IMR-90 (cell line): ENCODE measurements around the gene SKA3. TPM values are rescaled to one million over a fixed set of nuclear protein-coding genes. Genes with fewer than 3 reads are reported as not detected.
"Not testable (repeated sequence)": the region's sequence is repeated elsewhere in the genome, so short reads cannot be mapped to it uniquely, and the experiment has no call there.

Experiments
- ATAC-seq: fragments of 200-7000 bp; cut with Tn5 transposase; 2 replicates; pipeline ENCODE4 v1.9.1; 2020; ENCODE audit warnings: low read depth, mild to moderate bottlenecking, moderate library complexity
- BruUV-seq: library from RNA; stranded (reverse); fragments of 400-500 nt; replicated peaks from 2 replicates; lab custom pipeline; 2021; lab: Mats Ljungman, UMichigan
- CTCF ChIA-PET: fragments of 300-600 bp; formaldehyde crosslinking; extraction: SDS; loops from one replicate; lab custom pipeline; 2021; ENCODE audit warnings: antibody characterized with exemption; lab: Yijun Ruan, JAX
- POLR2A ChIA-PET: fragments of 300-600 bp; sonication (Branson Sonifier 250); formaldehyde crosslinking; loops from one replicate; lab custom pipeline; 2022; ENCODE audit warnings: antibody characterized with exemption; ENCODE audit not compliant: unreplicated experiment; lab: Charles Lee
- DNase-seq: peaks from one replicate; pipeline ENCODE4 v3.0.0; 2013
- H2AFZ ChIP-seq: replicated peaks from 2 replicates; pipeline ENCODE3; 2013; ENCODE audit warnings: low read length, mild to moderate bottlenecking; ENCODE audit not compliant: poor library complexity
- H2AK5ac ChIP-seq: 2 replicates; pipeline ENCODE4 v1.6.1; 2013; ENCODE audit warnings: low read depth, low read length, inconsistent platforms
- H2AK9ac ChIP-seq: replicated peaks from 2 replicates; pipeline ENCODE3; 2013; ENCODE audit warnings: mild to moderate bottlenecking, low read depth, low read length, moderate library complexity; ENCODE audit not compliant: poor library complexity
- H2BK120ac ChIP-seq: 2 replicates; pipeline ENCODE4 v1.6.1; 2013; ENCODE audit warnings: low read depth, low read length, inconsistent platforms
- H2BK15ac ChIP-seq: 3 replicates; pipeline ENCODE4 v1.6.1; 2013; ENCODE audit warnings: low read depth, low read length, inconsistent platforms
- H2BK20ac ChIP-seq: 2 replicates; pipeline ENCODE4 v1.6.1; 2013; ENCODE audit warnings: low read depth, mild to moderate bottlenecking, inconsistent platforms, low read length, moderate library complexity
- H2BK5ac ChIP-seq: 2 replicates; pipeline ENCODE4 v1.6.1; 2013; ENCODE audit warnings: mild to moderate bottlenecking, low read depth, low read length, inconsistent platforms; ENCODE audit not compliant: poor library complexity, severe bottlenecking
- H3K14ac ChIP-seq: replicated peaks from 2 replicates; pipeline ENCODE4 v1.6.1; 2013; ENCODE audit warnings: low read depth, low read length, inconsistent platforms
- H3K18ac ChIP-seq: 2 replicates; pipeline ENCODE4 v1.6.1; 2013; ENCODE audit warnings: low read depth, low read length, control low read depth
- H3K23ac ChIP-seq: 2 replicates; pipeline ENCODE4 v1.6.1; 2013; ENCODE audit warnings: low read depth, low read length, inconsistent platforms
- H3K27ac ChIP-seq: 2 replicates; pipeline ENCODE4 v1.5.1; 2013; ENCODE audit warnings: mild to moderate bottlenecking, control low read depth, low read length; ENCODE audit not compliant: insufficient read depth
- H3K27me3 ChIP-seq: 2 replicates; pipeline ENCODE4 v1.6.1; 2013; ENCODE audit warnings: low read length; ENCODE audit not compliant: control insufficient read depth, insufficient read depth
- H3K36me3 ChIP-seq: 2 replicates; pipeline ENCODE4 v1.6.1; 2013; ENCODE audit warnings: low read length, mixed read lengths; ENCODE audit not compliant: control insufficient read depth, insufficient read depth
- H3K4ac ChIP-seq: 2 replicates; pipeline ENCODE4 v1.6.1; 2013; ENCODE audit warnings: low read depth, low read length, inconsistent platforms
- H3K4me1 ChIP-seq: 2 replicates; pipeline ENCODE4 v1.6.1; 2013; ENCODE audit warnings: low read length, mixed read lengths; ENCODE audit not compliant: control insufficient read depth, insufficient read depth
- H3K4me2 ChIP-seq: 2 replicates; pipeline ENCODE4 v1.6.1; 2013; ENCODE audit warnings: low read depth, mild to moderate bottlenecking, control low read depth, low read length, moderate library complexity
- H3K4me3 ChIP-seq: 2 replicates; pipeline ENCODE4 v1.5.1; 2013; ENCODE audit warnings: low read depth, mild to moderate bottlenecking, control low read depth, low read length, moderate library complexity; ENCODE audit not compliant: insufficient read depth
- H3K56ac ChIP-seq: 2 replicates; pipeline ENCODE4 v1.6.1; 2013; ENCODE audit warnings: low read length, inconsistent platforms; ENCODE audit not compliant: insufficient read depth; ENCODE audit errors: extremely low read depth
- H3K79me1 ChIP-seq, 2 experiments: 2 replicates each; pipeline ENCODE4 v1.6.1; 2013; ENCODE audit warnings: low read length in 2 of 2, inconsistent platforms in 1 of 2, low read depth in 1 of 2
- H3K9ac ChIP-seq: 2 replicates; pipeline ENCODE4 v1.6.1; 2013; ENCODE audit warnings: low read depth, low read length, control low read depth
- H3K9me1 ChIP-seq: 2 replicates; pipeline ENCODE4 v1.6.1; 2013; ENCODE audit warnings: low read length, inconsistent platforms; ENCODE audit not compliant: insufficient read depth
- H3K9me3 ChIP-seq: 2 replicates; pipeline ENCODE4 v1.6.1; 2013; ENCODE audit warnings: low read length; ENCODE audit not compliant: control insufficient read depth, insufficient read depth
- H4K20me1 ChIP-seq: 2 replicates; pipeline ENCODE4 v1.6.1; 2013; ENCODE audit warnings: low read length, inconsistent platforms; ENCODE audit not compliant: insufficient read depth
- H4K5ac ChIP-seq: 2 replicates; pipeline ENCODE4 v1.6.1; 2013; ENCODE audit warnings: mild to moderate bottlenecking, low read depth, low read length, control low read depth
- H4K8ac ChIP-seq, 2 experiments: 2 replicates each; pipeline ENCODE4 v1.6.1; 2013; ENCODE audit warnings: low read depth in 2 of 2, low read length in 2 of 2, control low read depth in 1 of 2, inconsistent platforms in 1 of 2
- H4K91ac ChIP-seq: 2 replicates; pipeline ENCODE4 v1.6.1; 2013; ENCODE audit warnings: low read depth, low read length, inconsistent platforms; ENCODE audit not compliant: insufficient read depth
- WGBS, 2 experiments: methylation state at CpG; one replicate each; pipeline versions ENCODE4 v1.1.5 to v1.1.7; 2013; ENCODE audit warnings: missing lambda C conversion rate in 2 of 2; ENCODE audit not compliant: insufficient read length in 1 of 2; ENCODE audit errors: extremely low coverage in 2 of 2; 5-methylcytosine and 5-hydroxymethylcytosine counted together
- dilution Hi-C: fragments of 300-500 bp; cut with HindIII; formaldehyde crosslinking; loops from one replicate; pipeline ENCODE4 v1.14.3; 2018; ENCODE audit warnings: low sequenced_read_pairs; ENCODE audit not compliant: unreplicated experiment
- in situ Hi-C: fragments of 300-500 bp; cut with MboI; formaldehyde crosslinking; loops from 3 replicates; pipeline ENCODE4 v1.14.3; 2019; ENCODE audit warnings: low sequenced_read_pairs, inconsistent platforms, mixed read lengths
- intact Hi-C: fragments of 100-400 bp; cut with micrococcal nuclease; formaldehyde crosslinking; loops from 2 replicates; pipeline ENCODE4 v1.10.0; 2022
- polyA plus RNA-seq, 3 experiments: library from polyadenylated mRNA; depleted of rRNA; stranded (reverse); fragments of >200 nt; gene quantifications; 2 replicates each; pipeline ENCODE4 v1.2.3, GENCODE V29; 2012; ENCODE audit warnings: low replicate concordance in 1 of 3
- total RNA-seq: library from RNA; depleted of rRNA; stranded (reverse); fragments of >200 nt; gene quantifications from 2 replicates; pipeline ENCODE4 v1.2.3, GENCODE V29; 2012

The SKA3 gene
- total and polyA plus RNA-seq, 2 of the 4 experiments (the other 2 are of a cell fraction), result 11.7 to 15.6 TPM

- H4K5ac ChIP-seq, H3K14ac ChIP-seq, dilution Hi-C loops, H3K9me3 ChIP-seq, CTCF ChIA-PET, intact Hi-C loops, H2AK9ac ChIP-seq, H3K27ac ChIP-seq, H2AFZ ChIP-seq, DNase-seq, H3K56ac ChIP-seq, POLR2A ChIA-PET, H3K4me2 ChIP-seq, BruUV-seq, H3K18ac ChIP-seq, H4K20me1 ChIP-seq, H3K23ac ChIP-seq, ATAC-seq, H3K27me3 ChIP-seq, H2BK5ac ChIP-seq, H3K9me1 ChIP-seq, H3K4me1 ChIP-seq, H3K9ac ChIP-seq, H3K4me3 ChIP-seq, H3K36me3 ChIP-seq: not testable (repeated sequence)
- Histone ChIP-seq H4K91ac (peak overlapping the region; percentile 61; the same call in 1 of the 2 replicates), H2BK20ac (peak overlapping the region; percentile 84; the same call in 1 of the 2 replicates), H4K8ac (peak overlapping the region in 1 of 2 experiments; percentile 31; a peak in 2 of 4 replicates), H3K4ac (peak overlapping the region; percentile 37; the same call in 1 of the 2 replicates), H3K79me1 (peaks cover 18 to 46% of the 10 kb centered on the region in 2 experiments), H2BK120ac (peak overlapping the region; percentile 79; the same call in 1 of the 2 replicates), H2AK5ac (peak overlapping the region; percentile 65; the same call in 1 of the 2 replicates), H2BK15ac (peak overlapping the region; percentile 78; the same call in 1 of the 3 replicates)
- no CpG with 5 or more reads among the region's 1 CpG for WGBS, 2 experiments
- in situ Hi-C loops, result loop anchor here (10.0 kb wide), 1 partner anchor 301 kb away; no protein-coding TSS in a partner anchor
Observed at GRCh38 chr13:21173767-21174166, 2.6 kb downstream of the SKA3 start.
